CD4-positive, alpha-beta T cell treated with Interleukin-4 for 1 hour (primary cell): ENCODE results near the gene FAT3.

ENCODE experiments used
- DNase-seq, 2 donors: peaks; one replicate each; pipeline ENCODE4 v3.0.0-alpha.2; 2020 to 2022

FAT3 gene

GRCh38 chr11:92227959-92228935 is 3.6 kb downstream of the FAT3 start:
- DNase-seq = no peak

GRCh38 chr11:92236856-92237255 is 12.2 kb downstream of the FAT3 start:
- DNase-seq = no peak

GRCh38 chr11:92240916-92241315 is 16.3 kb downstream of the FAT3 start:
- DNase-seq = no peak

GRCh38 chr11:92245700-92246271 is 21.2 kb downstream of the FAT3 start:
- no peak for DNase-seq

- DNase-seq = no peak
Measured at GRCh38 chr11:92246630-92247029, 22.0 kb downstream of the FAT3 start.

GRCh38 chr11:92249156-92249753 is 24.6 kb downstream of the FAT3 start:
- no peak for DNase-seq

- DNase-seq = no peak
Measured at GRCh38 chr11:92251980-92252379, 27.4 kb downstream of the FAT3 start.

- no peak for DNase-seq
Measured at GRCh38 chr11:92253421-92253820, 28.8 kb downstream of the FAT3 start.

- DNase-seq = no peak
Measured at GRCh38 chr11:92253945-92254344, 29.3 kb downstream of the FAT3 start.

GRCh38 chr11:92257536-92257935 is 32.9 kb downstream of the FAT3 start:
- no peak for DNase-seq

- DNase-seq = no peak
Measured at GRCh38 chr11:92259861-92260260, 35.2 kb downstream of the FAT3 start.

- no peak for DNase-seq
Measured at GRCh38 chr11:92264350-92264749, 39.7 kb downstream of the FAT3 start.

- DNase-seq = no peak
Measured at GRCh38 chr11:92266806-92267205, 42.2 kb downstream of the FAT3 start.

- DNase-seq = no peak
Measured at GRCh38 chr11:92267278-92267677, 42.7 kb downstream of the FAT3 start.

- DNase-seq = no peak
Measured at GRCh38 chr11:92267968-92268367, 43.4 kb downstream of the FAT3 start.

GRCh38 chr11:92268546-92268945 is 43.9 kb downstream of the FAT3 start:
- no peak for DNase-seq

GRCh38 chr11:92269021-92269420 is 44.4 kb downstream of the FAT3 start:
- DNase-seq = no peak

- DNase-seq = no peak
Measured at GRCh38 chr11:92269841-92270240, 45.2 kb downstream of the FAT3 start.

- no peak for DNase-seq
Measured at GRCh38 chr11:92272651-92273050, 48.0 kb downstream of the FAT3 start.
